Ascending aorta (tissue), 2 donors: ENCODE data around the gene PPP1CA. TPM values are rescaled to one million over a fixed set of nuclear protein-coding genes. Genes with fewer than 3 reads are reported as not detected.

Experiments used
- DNase-seq, 2 donors: peaks; one replicate each; pipeline ENCODE4 v3.0.0-alpha.2; 2019; ENCODE audit warnings: low spot score in 2 of 2
- H3K27ac ChIP-seq, 2 donors: fragments of 200-600 bp; sonication (generic); one replicate each; pipeline ENCODE4 v1.5.1; 2016 to 2017; ENCODE audit warnings: mild to moderate bottlenecking in 1 of 2
- H3K27me3 ChIP-seq: fragments of 200-600 bp; sonication (generic); one replicate; pipeline ENCODE4 v1.5.1; 2017
- H3K36me3 ChIP-seq, 2 donors: fragments of 200-600 bp; sonication (generic); one replicate each; pipeline ENCODE4 v1.5.1; 2016
- H3K4me1 ChIP-seq, 2 donors: fragments of 200-600 bp; sonication (generic); one replicate each; pipeline ENCODE4 v1.5.1; 2016 to 2017; ENCODE audit warnings: mild to moderate bottlenecking in 1 of 2
- H3K4me3 ChIP-seq, 2 donors: fragments of 200-600 bp; sonication (generic); one replicate each; pipeline ENCODE4 v1.5.1; 2016 to 2017; ENCODE audit warnings: mild to moderate bottlenecking in 1 of 2
- H3K9me3 ChIP-seq, 2 donors: fragments of 200-600 bp; sonication (generic); one replicate each; pipeline ENCODE4 v1.5.1; 2016
- intact Hi-C: fragments of 100-400 bp; cut with DNase I; formaldehyde crosslinking; loops from one replicate; pipeline ENCODE4 v1.15.1; 2023
- total RNA-seq: library from RNA; depleted of rRNA; stranded (reverse); fragments of >200 nt; gene quantifications from one replicate; pipeline ENCODE4 v1.1.0, GENCODE V29; 2016
- TF ChIP-seq, protein P1 (sequence below), 3 experiments: fragments of 200-600 bp in 2 of 3; fragments of 450-650 bp in 1 of 3; sonication (generic) in 2 of 3; IDR thresholded peaks; one replicate each; pipeline ENCODE4 v1.5.1; 2016 to 2019; ENCODE audit warnings: antibody characterized with exemption in 3 of 3, mild to moderate bottlenecking in 1 of 3, moderate library complexity in 1 of 3

Gene PPP1CA
- total RNA-seq, 1 donor from 2014 or later: 113 TPM

DNA sequence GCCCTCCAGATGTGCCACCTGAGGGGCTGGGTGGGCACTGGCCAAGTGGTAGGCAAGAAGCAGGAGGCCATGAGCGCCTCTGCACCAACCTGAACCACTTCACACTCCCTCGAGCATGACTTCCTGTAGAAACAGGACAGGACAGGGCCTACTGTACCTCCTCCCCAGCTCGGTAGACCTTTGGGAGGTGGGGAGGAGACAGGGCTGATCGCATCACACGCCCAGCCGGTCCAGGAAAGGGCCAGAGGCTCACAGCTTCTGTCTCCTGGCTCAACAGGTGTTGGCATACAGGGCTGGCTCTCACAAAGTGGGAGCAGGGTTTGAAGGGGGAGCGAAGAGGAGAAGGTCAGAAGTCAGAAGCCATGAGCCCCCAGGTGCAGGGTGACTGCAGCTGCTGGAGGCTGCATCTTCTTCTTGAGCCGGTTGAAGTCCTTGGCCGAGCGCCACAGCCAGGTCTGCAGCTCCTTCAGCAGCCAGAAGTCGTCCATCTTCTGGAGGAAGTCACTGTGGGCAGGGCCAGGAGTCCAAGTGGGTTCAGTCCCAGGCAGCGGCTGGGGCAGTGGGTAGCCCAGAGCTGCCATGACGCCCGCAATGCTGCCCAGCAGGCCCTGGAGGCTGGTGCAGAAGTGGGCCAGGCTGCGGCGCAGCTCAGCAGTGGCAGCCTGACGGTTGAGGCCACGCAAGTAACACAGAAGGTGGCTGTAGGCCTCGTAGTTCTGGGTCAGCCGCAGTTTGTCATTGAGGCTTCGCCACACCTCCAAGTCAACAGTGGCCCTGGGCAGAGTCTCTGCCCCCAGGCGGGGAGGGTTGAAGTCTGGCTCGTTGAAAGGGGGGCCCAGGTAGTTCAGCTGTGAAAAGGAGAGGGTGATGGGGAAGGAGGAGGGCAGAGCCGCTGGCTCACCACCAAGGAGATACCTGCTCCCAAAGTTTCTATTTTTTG, 36.6 kb downstream of the PPP1CA start:
- Histone ChIP-seq H3K27ac (no peak overlapping the region), H3K36me3 (peaks cover 9 to 11% of the 10 kb centered on the region in 2 donors), H3K27me3 (no peaks in the 10 kb centered on the region), H3K4me3 (no peak overlapping the region), H3K9me3 (no peaks in the 10 kb centered on the region), H3K4me1 (peaks cover 4 to 12% of the 10 kb centered on the region in 2 donors)
- intact Hi-C loops: no loop called here
- TF ChIP-seq, protein P1, sequence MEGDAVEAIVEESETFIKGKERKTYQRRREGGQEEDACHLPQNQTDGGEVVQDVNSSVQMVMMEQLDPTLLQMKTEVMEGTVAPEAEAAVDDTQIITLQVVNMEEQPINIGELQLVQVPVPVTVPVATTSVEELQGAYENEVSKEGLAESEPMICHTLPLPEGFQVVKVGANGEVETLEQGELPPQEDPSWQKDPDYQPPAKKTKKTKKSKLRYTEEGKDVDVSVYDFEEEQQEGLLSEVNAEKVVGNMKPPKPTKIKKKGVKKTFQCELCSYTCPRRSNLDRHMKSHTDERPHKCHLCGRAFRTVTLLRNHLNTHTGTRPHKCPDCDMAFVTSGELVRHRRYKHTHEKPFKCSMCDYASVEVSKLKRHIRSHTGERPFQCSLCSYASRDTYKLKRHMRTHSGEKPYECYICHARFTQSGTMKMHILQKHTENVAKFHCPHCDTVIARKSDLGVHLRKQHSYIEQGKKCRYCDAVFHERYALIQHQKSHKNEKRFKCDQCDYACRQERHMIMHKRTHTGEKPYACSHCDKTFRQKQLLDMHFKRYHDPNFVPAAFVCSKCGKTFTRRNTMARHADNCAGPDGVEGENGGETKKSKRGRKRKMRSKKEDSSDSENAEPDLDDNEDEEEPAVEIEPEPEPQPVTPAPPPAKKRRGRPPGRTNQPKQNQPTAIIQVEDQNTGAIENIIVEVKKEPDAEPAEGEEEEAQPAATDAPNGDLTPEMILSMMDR (IDR thresholded peaks at IDR 0.05): no peak
- no peak for DNase-seq

DNA sequence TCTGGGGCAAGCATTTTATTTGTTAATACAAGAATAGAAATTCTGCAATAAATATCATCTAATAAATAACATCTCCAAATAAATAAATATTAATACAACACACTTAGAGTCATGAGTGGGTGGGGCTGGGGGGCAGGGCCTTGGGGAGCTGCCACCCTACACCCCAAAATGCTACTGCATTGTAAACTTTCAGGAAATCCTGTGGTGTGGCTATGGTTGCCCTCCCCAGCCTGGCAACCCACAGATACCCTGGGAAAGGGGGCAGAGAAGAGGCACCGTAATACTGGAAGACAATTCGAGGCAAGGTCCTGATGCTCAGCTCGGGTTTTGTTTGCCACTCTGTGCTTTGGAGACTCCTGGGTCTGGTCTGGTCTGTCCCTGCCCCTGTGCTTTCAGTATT, 37.5 kb downstream of the PPP1CA start:
- Histone ChIP-seq H3K27ac (no peak overlapping the region), H3K9me3 (no peaks in the 10 kb centered on the region), H3K4me1 (peaks cover 4 to 12% of the 10 kb centered on the region in 2 donors), H3K27me3 (no peaks in the 10 kb centered on the region), H3K36me3 (peaks cover 9 to 11% of the 10 kb centered on the region in 2 donors), H3K4me3 (no peak overlapping the region)
- DNase-seq: no peak
- intact Hi-C loops: no loop called here
- TF ChIP-seq, protein P1 (IDR thresholded peaks at IDR 0.05): no peak

DNA sequence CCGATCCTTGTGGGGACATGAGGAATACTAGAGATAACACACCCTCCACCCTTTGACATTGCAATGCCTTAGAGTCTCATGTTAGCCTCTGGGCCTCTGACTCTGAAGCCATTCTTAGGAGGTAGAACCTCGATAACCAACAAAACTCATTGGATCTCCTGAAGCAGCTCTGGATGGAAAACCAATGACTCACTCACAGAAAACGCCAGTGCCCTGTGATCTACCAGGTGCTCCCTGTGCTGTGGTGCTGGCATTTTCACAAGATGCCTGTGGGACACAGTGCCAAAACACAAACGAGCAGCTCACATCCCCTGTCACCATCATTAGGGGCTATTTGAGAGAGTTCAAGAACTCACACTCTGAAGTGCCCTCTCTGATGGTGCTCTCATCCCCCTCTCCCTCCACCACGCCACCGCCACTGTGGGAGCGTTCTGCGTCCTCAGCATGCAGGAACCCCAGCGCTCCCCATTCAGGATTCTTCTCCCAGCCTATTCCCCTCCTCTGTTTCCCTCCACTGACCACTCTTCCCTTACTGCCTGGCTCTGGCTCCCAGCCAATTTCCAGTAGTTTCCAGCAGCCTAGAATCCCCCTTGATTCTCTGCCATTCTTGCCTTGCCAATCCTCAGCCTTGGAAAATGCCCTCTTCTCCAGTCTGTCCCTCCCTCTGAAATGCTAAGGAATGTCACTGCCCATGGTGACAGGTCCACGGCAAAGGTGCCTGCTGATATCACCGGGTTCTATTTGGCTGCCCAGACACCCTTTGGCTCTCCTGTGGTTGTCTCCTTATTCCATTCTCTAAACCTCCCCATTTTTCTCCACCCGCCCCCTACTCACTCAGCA, 43.6 kb downstream of the PPP1CA start:
- H3K4me1 ChIP-seq: peaks cover 22 to 40% of the 10 kb centered on the region in 2 donors
- intact Hi-C loops: loop anchor here (1.0 kb wide), 1 partner anchor 24 kb away; no protein-coding TSS in a partner anchor
- no peaks in the 10 kb centered on the region for H3K27me3 ChIP-seq
- peaks cover 0 to 2% of the 10 kb centered on the region in 2 donors for H3K36me3 ChIP-seq
- H3K4me3 ChIP-seq: no peak overlapping the region
- TF ChIP-seq, protein P1 (IDR thresholded peaks at IDR 0.05): no peak
- H3K27ac ChIP-seq: peak overlapping the region; percentile 98 to 99
- no peak for DNase-seq
- H3K9me3 ChIP-seq: no peaks in the 10 kb centered on the region

DNA sequence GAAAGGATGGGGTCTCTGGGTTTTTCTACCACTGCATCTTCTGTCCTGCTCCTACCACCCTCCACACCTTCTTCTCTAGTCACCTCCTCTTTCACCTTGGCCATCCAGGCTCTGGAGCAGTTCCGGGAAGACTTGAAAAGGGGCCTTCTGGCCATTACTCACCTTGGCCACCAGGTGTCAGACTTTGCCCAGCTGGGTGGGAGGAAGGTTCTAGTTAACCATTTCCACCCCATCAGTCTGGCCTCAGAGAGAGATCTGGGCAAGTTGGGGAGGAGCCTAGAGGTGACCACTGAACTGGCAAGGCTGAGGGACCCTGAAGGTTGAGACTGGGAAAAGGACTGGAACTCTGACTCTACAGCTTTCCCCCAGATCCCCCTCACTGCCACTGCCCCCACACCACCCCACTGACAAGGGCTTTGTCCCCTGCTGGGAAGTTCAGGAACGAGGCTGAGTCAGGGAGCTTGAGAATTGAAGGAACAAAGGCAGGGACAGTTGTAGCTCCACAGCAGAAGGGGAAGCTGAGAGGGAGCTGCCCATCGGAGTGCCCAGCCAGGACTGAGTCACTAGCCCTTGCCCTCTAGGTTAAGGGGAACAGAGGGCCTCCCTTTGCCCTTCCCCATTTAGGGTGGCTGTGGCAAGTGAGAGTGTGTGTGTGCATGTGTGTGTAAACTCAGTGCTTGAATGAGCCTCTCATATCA, 44.6 kb downstream of the PPP1CA start:
- Histone ChIP-seq H3K27ac (peak overlapping the region; percentile 98 to 99), H3K27me3 (no peaks in the 10 kb centered on the region), H3K9me3 (no peaks in the 10 kb centered on the region), H3K4me3 (no peak overlapping the region), H3K36me3 (no peaks in the 10 kb centered on the region), H3K4me1 (peaks cover 22 to 45% of the 10 kb centered on the region in 2 donors)
- peak in 1 of 2 donors; percentile 83 for DNase-seq
- TF ChIP-seq, protein P1 (IDR thresholded peaks at IDR 0.05): peak; percentile 88 to 96 (median 92)
- intact Hi-C loops: loop anchor here (1.0 kb wide), 2 partner anchors 15 to 25 kb away; no protein-coding TSS in a partner anchor

DNA sequence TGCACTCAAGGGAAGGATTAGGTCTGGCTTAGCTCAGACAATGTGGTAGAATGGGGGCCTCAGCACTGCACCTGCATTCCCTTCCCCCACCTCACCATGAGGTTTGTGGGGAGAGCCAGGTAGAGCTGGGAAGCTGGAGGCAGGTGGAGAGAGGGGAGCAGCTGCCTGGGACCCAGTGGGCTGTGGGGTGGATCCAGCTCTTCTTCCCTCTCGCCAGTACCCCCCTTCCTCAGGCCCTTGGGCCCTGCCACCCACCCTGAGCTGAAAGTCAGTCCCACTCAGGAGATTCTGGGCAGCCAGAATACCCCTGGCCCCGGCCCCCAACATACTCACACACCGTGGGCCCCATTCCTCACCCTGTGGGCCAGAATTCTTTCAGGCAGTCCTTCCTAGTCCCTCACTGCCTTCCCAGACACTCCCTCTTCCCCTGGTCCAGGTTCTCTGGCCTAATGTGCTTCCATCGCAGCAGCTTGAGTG, 45.2 kb downstream of the PPP1CA start:
- Histone ChIP-seq H3K36me3 (no peaks in the 10 kb centered on the region), H3K4me3 (no peak overlapping the region), H3K27me3 (no peaks in the 10 kb centered on the region), H3K4me1 (peaks cover 25 to 51% of the 10 kb centered on the region in 2 donors), H3K27ac (peak overlapping the region; percentile 98 to 99), H3K9me3 (no peaks in the 10 kb centered on the region)
- TF ChIP-seq, protein P1 (IDR thresholded peaks at IDR 0.05): no peak
- no peak for DNase-seq
- intact Hi-C loops: loop anchor here (1.0 kb wide), 1 partner anchor 16 kb away; no protein-coding TSS in a partner anchor
